ENCODE results near the gene MED14. TPM values are rescaled to one million over a fixed set of nuclear protein-coding genes. Genes with fewer than 3 reads are reported as not detected.

MED14 gene
- total RNA-seq, 1 experiment from 2014 or later: 136 TPM

DNA sequence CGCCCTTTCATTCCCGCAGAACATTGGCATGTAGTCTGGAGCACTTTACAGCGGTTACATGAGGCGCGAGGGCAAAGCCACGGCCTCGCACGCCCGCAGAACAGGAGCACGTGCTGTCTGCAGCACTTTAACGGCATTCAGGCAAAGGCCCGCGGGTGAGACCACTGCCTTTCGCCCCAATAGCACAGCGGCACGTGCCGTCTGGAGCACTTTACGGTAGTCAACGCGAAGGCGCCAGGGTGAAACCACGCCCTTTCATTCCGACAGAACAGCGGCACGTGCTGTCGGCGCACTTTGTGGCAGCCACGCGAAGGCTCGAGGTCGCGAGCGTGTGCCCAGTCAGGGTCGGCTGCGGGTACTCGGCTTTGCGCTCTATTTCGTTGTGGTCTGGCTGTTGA, 112.2 kb downstream of the MED14 start, which contains the start of gene MPC1L:
MPC1L (plus strand) TSS at position 290 of the 398 bp plus-strand sequence. CDS start 138 bp downstream, outside the sequence.
- no peak within 1 kb of the TSS for H4K5ac ChIP-seq (ENCODE audit: insufficient read length, low read depth, low read length)
- no peak within 1 kb of the TSS for H4K8ac ChIP-seq (replicated peaks; ENCODE audit: insufficient read length, low read depth, low read length)
- peaks cover 0 to 8% of the 10 kb centered on the region in 2 experiments; a peak in 1 of 4 replicates for H3K4me1 Mint-ChIP-seq
- no peak within 1 kb of the TSS for H2BK12ac ChIP-seq (ENCODE audit: insufficient read length, low read depth, low read length)
- H3K27ac ChIP-seq (ENCODE audit: insufficient read length, low read depth, low read length): no peak within 1 kb of the TSS
- no peak within 1 kb of the TSS for H2BK5ac ChIP-seq (ENCODE audit: insufficient read length, low read length)
- no peak within 1 kb of the TSS; a peak in 1 of 5 replicates for H3K4me3 Mint-ChIP-seq
- H3K23ac ChIP-seq (ENCODE audit: insufficient read length, low read depth, low read length): no peak within 1 kb of the TSS
- H2BK120ac ChIP-seq (ENCODE audit: low read depth, low read length, poor library complexity, severe bottlenecking): no peak within 1 kb of the TSS
- H3K79me2 ChIP-seq (ENCODE audit: insufficient read depth, low read length): no peaks in the 10 kb centered on the region
- no peak within 1 kb of the TSS for H3K9ac ChIP-seq (ENCODE audit: extremely low read depth, insufficient read length, low read length)
- no peak within 1 kb of the TSS for H2AFZ ChIP-seq (ENCODE audit: low read length)
- no peaks in the 10 kb centered on the region for H4K20me1 ChIP-seq (ENCODE audit: control insufficient read depth, insufficient read depth, insufficient read length)
- no peaks in the 10 kb centered on the region for H3K27me3 ChIP-seq (ENCODE audit: insufficient read depth, low read length)
- H3K27ac Mint-ChIP-seq: 0 out of 7 replicates have a peak within 1 kb of the TSS, but pooled peaks of 1 of the 3 experiments have one; percentile 5
- no peak within 1 kb of the TSS for H3T11ph ChIP-seq (ENCODE audit: low read length)
- no peaks in the 10 kb centered on the region; the same call in none of the 2 replicates for H3K27me3 Mint-ChIP-seq (ENCODE audit: low read depth)
- no peak within 1 kb of the TSS for H3K4me2 ChIP-seq (ENCODE audit: insufficient read depth, insufficient read length, low read length)
- peaks cover 0 to 8% (median 8%) of the 10 kb centered on the region in 3 experiments; a peak in 5 of 7 replicates for H3K36me3 Mint-ChIP-seq (ENCODE audit: insufficient read depth in 1 of 3, low read depth in 3 of 3)
- H4K91ac ChIP-seq (ENCODE audit: insufficient read length, low read depth, low read length): no peak within 1 kb of the TSS
- H3K56ac ChIP-seq (ENCODE audit: insufficient read length, low read depth, low read length): no peak within 1 kb of the TSS
- no peak within 1 kb of the TSS for H3K14ac ChIP-seq (ENCODE audit: insufficient read depth, low read length)
- no peak within 1 kb of the TSS for H2BK20ac ChIP-seq (ENCODE audit: low read depth, low read length, poor library complexity, severe bottlenecking)
- H3K79me1 ChIP-seq (ENCODE audit: insufficient read depth, low read depth, low read length, poor library complexity, severe bottlenecking): no peaks in the 10 kb centered on the region
- no peak within 1 kb of the TSS for H3K18ac ChIP-seq (ENCODE audit: insufficient read length, low read depth, low read length)
- H2AK5ac ChIP-seq (ENCODE audit: insufficient read length, low read length): no peak within 1 kb of the TSS
- no CpG with 5 or more reads among the region's 38 CpGs for WGBS (ENCODE audit: extremely low coverage, insufficient read length, low lambda C conversion rate)
- H3K23me2 ChIP-seq (ENCODE audit: insufficient read length, low read depth, low read length, poor library complexity, severe bottlenecking): no peaks in the 10 kb centered on the region
- peaks cover 52 to 59% of the 10 kb centered on the region in 2 experiments for H3K9me3 Mint-ChIP-seq
- peak; percentile 43 for DNase-seq
- H3K4ac ChIP-seq (ENCODE audit: low read depth, low read length): no peak within 1 kb of the TSS
- TF ChIP-seq, protein P1, sequence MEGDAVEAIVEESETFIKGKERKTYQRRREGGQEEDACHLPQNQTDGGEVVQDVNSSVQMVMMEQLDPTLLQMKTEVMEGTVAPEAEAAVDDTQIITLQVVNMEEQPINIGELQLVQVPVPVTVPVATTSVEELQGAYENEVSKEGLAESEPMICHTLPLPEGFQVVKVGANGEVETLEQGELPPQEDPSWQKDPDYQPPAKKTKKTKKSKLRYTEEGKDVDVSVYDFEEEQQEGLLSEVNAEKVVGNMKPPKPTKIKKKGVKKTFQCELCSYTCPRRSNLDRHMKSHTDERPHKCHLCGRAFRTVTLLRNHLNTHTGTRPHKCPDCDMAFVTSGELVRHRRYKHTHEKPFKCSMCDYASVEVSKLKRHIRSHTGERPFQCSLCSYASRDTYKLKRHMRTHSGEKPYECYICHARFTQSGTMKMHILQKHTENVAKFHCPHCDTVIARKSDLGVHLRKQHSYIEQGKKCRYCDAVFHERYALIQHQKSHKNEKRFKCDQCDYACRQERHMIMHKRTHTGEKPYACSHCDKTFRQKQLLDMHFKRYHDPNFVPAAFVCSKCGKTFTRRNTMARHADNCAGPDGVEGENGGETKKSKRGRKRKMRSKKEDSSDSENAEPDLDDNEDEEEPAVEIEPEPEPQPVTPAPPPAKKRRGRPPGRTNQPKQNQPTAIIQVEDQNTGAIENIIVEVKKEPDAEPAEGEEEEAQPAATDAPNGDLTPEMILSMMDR (conservative IDR thresholded peaks at IDR 0.05): no peak
- H3K4me1 ChIP-seq (ENCODE audit: insufficient read depth, low read length): no peaks in the 10 kb centered on the region
- H2BK15ac ChIP-seq (ENCODE audit: low read depth, low read length): no peak within 1 kb of the TSS
- no peaks in the 10 kb centered on the region for H3K9me3 ChIP-seq (ENCODE audit: control insufficient read depth, low read depth, low read length)

Measured in H9 (cell line).